ENCODE data around the gene PHACTR1. TPM values are rescaled to one million over a fixed set of nuclear protein-coding genes. Genes with fewer than 3 reads are reported as not detected.

The PHACTR1 gene
- total RNA-seq, 8 experiments from 2014 or later, result 2.7 to 24.5 (median 16.4) TPM

GRCh38 chr6:13259393-13259792 lies 542.8 kb downstream of the PHACTR1 start:
- in situ Hi-C loops (cut with MboI; ENCODE audit: low pct_unique_long_range_greater_than_20kb in 2 of 9, low sequenced_read_pairs in 9 of 9, unreplicated experiment in 9 of 9), result no loop called here
- peaks cover 8% of the 10 kb centered on the region in 2 donors for H3K4me1 ChIP-seq (replicated peaks in 1 of 2)
- H3K4me3 ChIP-seq, result no peak overlapping the region
- no peak overlapping the region for H3K27ac ChIP-seq
- WGBS, 10 experiments, result 29 to 91% (median 81%) methylated on average over 1 to 3 of the region's 3 CpGs; no CpG with 5 or more reads in 2 of the 10 experiments
- ATAC-seq (replicated peaks in 6 of 8), result no peak

GRCh38 chr6:13260101-13260598 lies 543.6 kb downstream of the PHACTR1 start:
- Histone ChIP-seq H3K4me1 (replicated peaks in 1 of 2) (peaks cover 8% of the 10 kb centered on the region in 2 donors), H3K4me3 (no peak overlapping the region), H3K27ac (no peak overlapping the region)
- no peak for ATAC-seq (replicated peaks in 6 of 8)
- in situ Hi-C loops (cut with MboI; ENCODE audit: low pct_unique_long_range_greater_than_20kb in 2 of 9, low sequenced_read_pairs in 9 of 9, unreplicated experiment in 9 of 9), result no loop called here
- WGBS, 10 experiments, result 50 to 100% (median 86%) methylated on average over 1 to 7 of the region's 7 CpGs; no CpG with 5 or more reads in 1 of the 10 experiments

GRCh38 chr6:13260831-13261230 lies 544.3 kb downstream of the PHACTR1 start:
- WGBS, 10 experiments, result 60 to 100% (median 92%) methylated on average over 1 to 5 of the region's 5 CpGs; no CpG with 5 or more reads in 2 of the 10 experiments
- ATAC-seq (replicated peaks in 6 of 8), result no peak
- no peak overlapping the region for H3K4me3 ChIP-seq
- H3K27ac ChIP-seq, result no peak overlapping the region
- in situ Hi-C loops (cut with MboI; ENCODE audit: low pct_unique_long_range_greater_than_20kb in 2 of 9, low sequenced_read_pairs in 9 of 9, unreplicated experiment in 9 of 9), result no loop called here
- H3K4me1 ChIP-seq (replicated peaks in 1 of 2), result peaks cover 8% of the 10 kb centered on the region in 2 donors

- in situ Hi-C loops (cut with MboI; ENCODE audit: low pct_unique_long_range_greater_than_20kb in 2 of 9, low sequenced_read_pairs in 9 of 9, unreplicated experiment in 9 of 9), result no loop called here
- H3K4me1 ChIP-seq (replicated peaks in 1 of 2), result peaks cover 8% of the 10 kb centered on the region in 2 donors
- H3K27ac ChIP-seq, result no peak overlapping the region
- ATAC-seq (replicated peaks in 6 of 8), result no peak
- no peak overlapping the region for H3K4me3 ChIP-seq
- 30 to 100% (median 82%) methylated on average over 1 of the region's 1 CpG; no CpG with 5 or more reads in 1 of the 10 experiments for WGBS, 10 experiments
These were observed 545.0 kb downstream of the PHACTR1 start for GRCh38 chr6:13261464-13261994.

- WGBS, 10 experiments, result 0 to 25% (median 8%) methylated on average over 1 of the region's 1 CpG; no CpG with 5 or more reads in 2 of the 10 experiments
- H3K4me3 ChIP-seq, result no peak overlapping the region
- peak in 5 of 8 experiments; percentile 32 to 81 (median 55) for ATAC-seq (replicated peaks in 6 of 8)
- no peak overlapping the region for H3K27ac ChIP-seq
- in situ Hi-C loops (cut with MboI; ENCODE audit: low pct_unique_long_range_greater_than_20kb in 2 of 9, low sequenced_read_pairs in 9 of 9, unreplicated experiment in 9 of 9), result no loop called here
- peaks cover 8% of the 10 kb centered on the region in 2 donors for H3K4me1 ChIP-seq (replicated peaks in 1 of 2)
These were observed 546.0 kb downstream of the PHACTR1 start for GRCh38 chr6:13262302-13263230.

GRCh38 chr6:13263669-13264068 lies 547.1 kb downstream of the PHACTR1 start:
- Histone ChIP-seq H3K4me3 (no peak overlapping the region), H3K27ac (no peak overlapping the region), H3K4me1 (replicated peaks in 1 of 2) (peaks cover 8% of the 10 kb centered on the region in 2 donors)
- in situ Hi-C loops (cut with MboI; ENCODE audit: low pct_unique_long_range_greater_than_20kb in 2 of 9, low sequenced_read_pairs in 9 of 9, unreplicated experiment in 9 of 9), result no loop called here
- WGBS, 10 experiments, result 72 to 100% (median 91%) methylated on average over 2 to 6 of the region's 6 CpGs; no CpG with 5 or more reads in 1 of the 10 experiments
- no peak for ATAC-seq (replicated peaks in 6 of 8)

GRCh38 chr6:13267142-13267651 lies 550.6 kb downstream of the PHACTR1 start:
- in situ Hi-C loops (cut with MboI; ENCODE audit: low pct_unique_long_range_greater_than_20kb in 2 of 9, low sequenced_read_pairs in 9 of 9, unreplicated experiment in 9 of 9), result no loop called here
- Histone ChIP-seq H3K4me1 (replicated peaks in 1 of 2) (peaks cover 4 to 13% of the 10 kb centered on the region in 2 donors), H3K4me3 (no peak overlapping the region), H3K27ac (no peak overlapping the region)
- ATAC-seq (replicated peaks in 6 of 8), result no peak
- 43 to 100% (median 95%) methylated on average over 1 to 2 of the region's 2 CpGs; no CpG with 5 or more reads in 1 of the 10 experiments for WGBS, 10 experiments

- ATAC-seq (replicated peaks in 6 of 8), result peak in 3 of 8 experiments; percentile 26 to 77 (median 61)
- WGBS, 10 experiments, result 17 to 91% (median 52%) methylated on average over 1 to 7 of the region's 8 CpGs; no CpG with 5 or more reads in 1 of the 10 experiments
- in situ Hi-C loops (cut with MboI; ENCODE audit: low pct_unique_long_range_greater_than_20kb in 2 of 9, low sequenced_read_pairs in 9 of 9, unreplicated experiment in 9 of 9), result no loop called here
- Histone ChIP-seq H3K27ac (no peak overlapping the region), H3K4me3 (no peak overlapping the region), H3K4me1 (replicated peaks in 1 of 2) (peaks cover 10 to 13% of the 10 kb centered on the region in 2 donors)
These were observed 552.4 kb downstream of the PHACTR1 start for GRCh38 chr6:13268913-13269518.

- 79 to 94% (median 88%) methylated on average over 2 to 18 of the region's 24 CpGs; no CpG with 5 or more reads in 1 of the 10 experiments for WGBS, 10 experiments
- ATAC-seq (replicated peaks in 6 of 8), result no peak
- H3K4me1 ChIP-seq (replicated peaks in 1 of 2), result peaks cover 10 to 13% of the 10 kb centered on the region in 2 donors
- H3K27ac ChIP-seq, result peak overlapping the region in 1 of 2 donors; percentile 7
- in situ Hi-C loops (cut with MboI; ENCODE audit: low pct_unique_long_range_greater_than_20kb in 2 of 9, low sequenced_read_pairs in 9 of 9, unreplicated experiment in 9 of 9), result no loop called here
- H3K4me3 ChIP-seq, result no peak overlapping the region
These were observed 555.8 kb downstream of the PHACTR1 start for GRCh38 chr6:13272131-13273046.

- 33 to 92% (median 70%) methylated on average over 2 to 5 of the region's 10 CpGs for WGBS, 10 experiments
- peak in 3 of 8 experiments; percentile 36 to 68 (median 39) for ATAC-seq (replicated peaks in 6 of 8)
- peak overlapping the region in 1 of 2 donors; percentile 7 for H3K27ac ChIP-seq
- peaks cover 10 to 13% of the 10 kb centered on the region in 2 donors for H3K4me1 ChIP-seq (replicated peaks in 1 of 2)
- in situ Hi-C loops (cut with MboI; ENCODE audit: low pct_unique_long_range_greater_than_20kb in 2 of 9, low sequenced_read_pairs in 9 of 9, unreplicated experiment in 9 of 9), result no loop called here
- H3K4me3 ChIP-seq, result no peak overlapping the region
These were observed 556.8 kb downstream of the PHACTR1 start for GRCh38 chr6:13273202-13273930.

- Histone ChIP-seq H3K27ac (no peak overlapping the region), H3K4me1 (replicated peaks in 1 of 2) (peaks cover 8 to 11% of the 10 kb centered on the region in 2 donors), H3K4me3 (no peak overlapping the region)
- no peak for ATAC-seq (replicated peaks in 6 of 8)
- 50 to 100% (median 94%) methylated on average over 1 to 12 of the region's 21 CpGs; no CpG with 5 or more reads in 1 of the 10 experiments for WGBS, 10 experiments
- in situ Hi-C loops (cut with MboI; ENCODE audit: low pct_unique_long_range_greater_than_20kb in 2 of 9, low sequenced_read_pairs in 9 of 9, unreplicated experiment in 9 of 9), result no loop called here
These were observed 557.6 kb downstream of the PHACTR1 start for GRCh38 chr6:13273931-13274706.
